HG03432 (cell line): ENCODE data around the gene B4GALT1.
A peak's percentile ranks its signal among the peaks of the same experiment; 100 is the strongest.
"Not testable (repeated sequence)": the region's sequence is repeated elsewhere in the genome, so short reads cannot be mapped to it uniquely, and the experiment has no call there.

ENCODE experiments used
- ATAC-seq: cut with Tn5 transposase; IDR thresholded peaks from one replicate; pipeline ENCODE4 v1.9.1; 2021; ENCODE audit warnings: mild to moderate bottlenecking, moderate library complexity; ENCODE audit not compliant: unreplicated experiment

Gene B4GALT1

DNA sequence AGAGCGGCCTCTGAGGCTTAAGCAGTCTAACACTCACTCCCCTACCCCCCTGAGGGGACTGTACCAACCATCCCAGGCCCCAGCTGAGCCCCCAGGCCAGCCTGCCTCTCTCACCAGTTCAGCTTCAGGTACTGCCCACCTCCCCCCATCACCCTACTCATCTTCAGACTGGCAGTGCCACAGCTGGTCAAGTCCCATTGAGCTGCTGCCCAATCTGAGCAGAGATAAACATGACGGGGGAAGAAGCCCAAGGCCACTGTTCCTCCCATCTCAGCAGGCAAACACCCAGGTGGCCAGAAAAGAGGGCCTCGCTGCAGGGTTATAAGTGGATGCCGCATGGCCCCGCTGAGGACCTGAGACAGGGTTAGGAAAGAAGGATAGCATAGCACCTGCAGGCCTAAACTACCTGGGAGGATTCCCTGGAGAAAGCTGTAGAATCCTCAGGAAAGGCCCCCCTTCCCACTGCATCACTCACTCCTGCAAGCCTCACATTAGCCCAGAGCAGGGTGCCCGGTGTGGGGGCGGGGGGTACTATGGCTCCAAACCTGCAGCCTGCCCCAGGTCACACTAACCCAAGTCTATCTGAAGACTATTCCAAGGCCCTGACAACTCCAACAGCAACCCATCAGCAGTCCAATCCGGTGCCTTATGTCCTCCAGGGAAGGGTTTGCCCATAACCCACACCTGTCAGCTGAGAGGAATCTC is 3.6 kb downstream of the B4GALT1 start:
- ATAC-seq, result no peak

- no peak for ATAC-seq
Measured at GRCh38 chr9:33162721-33163311, 4.3 kb downstream of the B4GALT1 start.

DNA sequence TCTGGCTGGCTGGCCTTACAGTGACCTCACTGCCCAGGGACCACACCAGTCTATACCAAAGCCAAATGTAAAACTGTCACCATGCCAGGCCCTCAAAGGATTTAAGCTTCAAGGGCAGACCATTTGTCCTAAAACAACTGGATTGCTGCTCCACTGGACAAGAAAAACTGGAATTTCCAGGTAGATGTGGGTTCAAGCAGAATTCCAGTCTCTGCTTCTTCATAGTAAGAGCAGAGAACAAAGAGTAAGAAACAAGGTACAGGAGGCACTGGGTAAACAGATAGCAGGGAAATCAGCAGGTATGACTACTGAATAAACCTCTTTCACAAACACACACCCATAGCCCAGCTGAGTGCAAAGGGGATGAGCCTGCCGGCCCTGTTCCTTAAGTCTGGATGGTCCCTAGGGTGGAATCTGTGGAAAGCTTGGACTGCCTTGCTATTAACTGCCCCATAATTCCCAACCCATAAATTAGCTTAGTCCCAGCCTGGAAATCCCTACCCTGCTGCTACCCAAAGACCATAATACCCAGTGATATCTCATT is 5.5 kb downstream of the B4GALT1 start:
- ATAC-seq, result no peak

DNA sequence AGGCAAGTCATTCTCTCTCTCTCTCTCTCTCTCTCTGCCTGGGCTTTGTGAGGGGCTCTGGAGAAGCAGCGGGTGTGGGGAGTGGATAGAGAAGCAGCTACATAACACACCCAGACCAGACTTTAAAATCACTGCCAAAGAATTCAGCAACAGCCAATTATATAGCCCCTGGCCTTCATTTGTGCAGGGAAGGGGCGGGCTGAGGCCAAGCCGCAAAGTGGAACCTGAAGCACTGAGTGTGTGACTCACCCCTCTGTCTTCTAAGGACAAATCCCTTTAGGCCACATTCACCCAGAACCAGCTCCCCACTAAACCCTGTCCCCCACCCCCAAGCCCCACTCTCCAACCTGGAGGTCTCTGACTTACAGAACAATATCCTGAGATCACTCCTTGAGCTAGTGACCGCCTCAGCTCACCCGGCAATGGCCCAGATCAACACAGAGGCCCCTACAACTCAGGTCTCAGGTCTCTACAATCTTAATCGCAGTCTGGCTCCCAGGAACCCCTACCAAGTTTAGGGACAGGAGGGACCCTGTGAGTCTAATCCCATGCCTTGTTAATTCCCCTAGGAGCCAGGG is 6.0 kb downstream of the B4GALT1 start:
- no peak for ATAC-seq

DNA sequence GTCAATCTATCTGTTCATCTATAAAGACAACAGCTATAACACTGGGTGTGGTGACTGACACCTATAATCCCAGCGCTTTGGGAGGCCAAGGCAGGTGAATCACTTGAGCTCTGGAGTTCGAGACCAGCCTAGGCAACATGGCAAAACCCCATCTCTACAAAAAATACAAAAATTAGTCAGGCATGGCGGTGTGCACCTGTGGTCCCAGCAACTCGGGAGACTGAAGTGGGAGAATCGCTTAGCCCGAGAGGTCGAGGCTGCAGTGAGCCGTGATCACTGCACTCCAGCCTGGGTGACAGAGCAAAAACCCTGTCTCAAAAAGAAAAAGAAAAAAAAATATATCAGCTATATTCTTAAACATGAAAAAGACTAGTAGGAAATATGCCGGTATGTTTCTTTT is 6.7 kb downstream of the B4GALT1 start:
- not testable (repeated sequence) for ATAC-seq

DNA sequence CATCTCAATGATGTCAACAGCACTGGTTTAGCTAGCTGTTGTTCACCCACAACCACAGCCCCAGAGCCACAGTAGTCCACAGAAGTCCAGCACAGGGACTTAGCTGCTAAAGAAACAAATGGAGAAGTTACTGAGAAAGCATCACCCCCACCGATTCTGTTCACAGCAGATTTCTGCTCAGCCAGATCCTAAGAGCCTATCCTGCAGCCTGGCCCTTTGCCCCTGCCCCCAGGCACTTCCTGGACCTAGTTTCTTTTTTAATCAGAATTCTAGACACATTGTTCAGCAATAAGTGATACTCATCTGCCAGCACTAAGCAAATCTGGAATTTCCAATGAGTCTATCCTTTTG is 7.4 kb downstream of the B4GALT1 start:
- ATAC-seq, result peak; percentile 38

- ATAC-seq, result peak; percentile 36
Measured at GRCh38 chr9:33158843-33159776, 8.0 kb downstream of the B4GALT1 start.

GRCh38 chr9:33157960-33158842 is 8.9 kb downstream of the B4GALT1 start:
- ATAC-seq, result peak; percentile 9

GRCh38 chr9:33155393-33155792 is 11.7 kb downstream of the B4GALT1 start:
- no peak for ATAC-seq

- ATAC-seq, result no peak
Measured at GRCh38 chr9:33154371-33154770, 12.8 kb downstream of the B4GALT1 start.

DNA sequence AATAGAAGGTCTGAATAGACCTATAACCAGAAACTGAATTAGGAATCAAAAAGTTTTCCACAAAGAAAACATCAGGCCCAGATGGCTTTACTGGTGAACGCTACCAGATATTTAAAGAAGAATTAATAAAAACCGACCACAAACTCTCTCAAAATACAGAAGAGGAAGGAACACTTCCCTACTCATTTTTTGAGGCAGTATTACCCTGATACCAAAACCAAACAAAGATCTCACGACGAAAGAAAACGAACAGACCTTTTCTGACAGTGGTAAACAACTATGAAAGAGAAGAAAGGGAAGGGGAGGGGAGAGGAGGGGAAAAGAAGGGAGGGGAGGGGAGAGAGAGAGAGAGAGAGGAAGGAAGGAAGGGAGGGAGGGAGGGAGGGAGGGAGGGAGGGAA is 13.5 kb downstream of the B4GALT1 start:
- ATAC-seq, result peak; percentile 43

DNA sequence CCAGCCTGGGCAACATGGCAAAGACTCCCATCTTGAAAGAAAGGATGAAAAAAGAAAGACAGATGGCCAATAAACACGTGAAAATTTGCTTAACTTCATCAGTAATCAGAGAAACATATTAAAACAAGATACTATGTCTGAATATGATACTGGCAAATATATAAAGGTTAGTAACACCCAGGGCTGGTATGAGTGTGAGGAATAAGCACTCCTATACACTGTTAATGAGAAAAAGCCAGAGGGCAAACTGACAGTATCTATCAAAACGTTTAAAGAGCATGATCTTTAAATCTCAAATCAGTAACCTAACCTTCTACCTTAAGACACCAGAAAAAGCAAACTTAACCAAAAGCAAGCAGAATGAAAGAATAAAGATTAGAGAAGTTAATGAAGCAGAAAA is 14.1 kb downstream of the B4GALT1 start:
- no peak for ATAC-seq

GRCh38 chr9:33151601-33152000 is 15.5 kb downstream of the B4GALT1 start:
- no peak for ATAC-seq

DNA sequence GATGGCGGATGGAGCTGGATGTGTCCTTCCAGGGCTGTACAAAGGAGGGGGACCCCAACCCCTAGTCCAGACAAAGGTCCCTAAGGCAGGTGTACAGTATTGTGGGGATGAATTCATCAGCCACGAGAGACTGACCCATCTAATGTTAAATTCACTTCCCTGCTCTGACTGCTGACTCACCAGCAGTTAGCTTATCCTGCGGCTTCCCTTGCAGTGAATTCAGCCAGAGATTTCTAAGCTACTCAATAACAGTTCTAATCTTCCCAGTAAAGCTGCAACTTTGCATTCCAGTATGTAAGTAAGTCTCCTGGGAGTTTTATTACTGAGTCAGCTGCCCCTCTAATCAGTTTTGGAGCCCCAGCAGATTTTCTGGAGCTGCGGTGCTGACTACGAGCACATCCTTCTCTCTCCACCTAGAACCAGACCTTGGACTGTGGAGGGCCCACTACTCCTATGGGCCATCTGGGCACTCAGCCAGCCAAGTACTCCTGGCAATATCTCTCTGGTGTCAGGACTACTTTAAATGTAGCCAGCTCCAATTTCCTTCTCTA is 16.1 kb downstream of the B4GALT1 start:
- ATAC-seq, result no peak

- ATAC-seq, result no peak
Measured at GRCh38 chr9:33148367-33149014, 18.6 kb downstream of the B4GALT1 start.

DNA sequence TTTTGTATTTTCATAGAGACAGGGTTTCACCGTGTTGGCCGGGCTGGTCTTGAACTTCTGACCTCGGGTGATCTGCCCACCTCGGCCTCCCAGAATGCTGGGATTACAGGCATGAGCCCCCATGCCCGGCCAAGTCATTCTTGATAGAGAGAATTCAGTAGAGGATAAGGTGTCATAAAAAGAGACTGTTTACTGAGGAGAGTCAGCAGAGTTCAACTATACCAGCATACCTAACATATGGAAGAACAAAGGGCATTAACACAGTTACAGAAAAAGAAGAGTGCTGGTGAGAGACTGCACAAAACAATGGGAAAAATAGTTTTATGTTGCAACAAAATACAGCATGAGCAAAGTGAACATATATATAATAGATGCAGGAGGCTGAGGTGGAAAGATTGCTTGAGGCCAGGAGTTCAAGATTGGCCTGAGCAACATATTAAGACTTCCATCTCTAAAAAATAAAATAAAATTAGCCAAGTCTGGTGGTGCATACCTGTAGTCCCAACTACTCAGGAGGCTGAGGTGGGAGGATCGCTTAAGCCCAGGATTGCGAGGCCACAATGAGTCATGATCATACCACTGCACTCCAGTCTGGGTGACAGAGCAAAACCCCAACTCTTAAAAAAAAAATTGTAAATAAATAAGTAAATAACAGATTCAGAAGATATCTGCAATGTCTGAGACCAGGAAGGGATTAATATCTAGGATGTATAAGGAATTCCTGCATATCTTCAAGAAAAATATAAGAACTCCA is 19.5 kb downstream of the B4GALT1 start:
- ATAC-seq, result no peak

- no peak for ATAC-seq
Measured at GRCh38 chr9:33146298-33146697, 20.8 kb downstream of the B4GALT1 start.

DNA sequence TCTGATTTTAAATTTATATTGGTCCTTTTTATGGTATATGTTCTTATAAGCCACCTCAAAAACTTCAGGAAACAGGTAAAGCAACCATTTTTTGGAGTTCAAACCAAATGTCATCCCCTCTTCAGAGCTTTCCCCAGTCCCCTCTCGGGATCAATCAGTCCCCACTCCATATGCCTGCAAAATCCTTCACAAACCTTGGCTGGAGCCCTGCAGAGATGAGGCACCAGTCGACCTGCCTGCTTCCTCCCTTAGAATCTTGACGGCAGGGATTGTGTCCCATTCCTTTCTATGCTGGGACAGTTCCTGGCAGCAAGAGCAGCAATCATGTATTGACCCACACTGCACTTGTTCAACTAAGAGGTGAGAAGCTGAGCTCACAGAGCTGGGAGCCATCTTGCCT is 22.6 kb downstream of the B4GALT1 start:
- no peak for ATAC-seq

GRCh38 chr9:33143241-33143661 is 23.9 kb downstream of the B4GALT1 start:
- no peak for ATAC-seq
